Loucy (cell line): Measurements from ENCODE around the gene CLTB.

Experiments used
- H2AFZ ChIP-seq: fragments of 200-600 bp; sonication (generic); 2 replicates; pipeline ENCODE4 v1.6.0; 2016; ENCODE audit warnings: antibody characterized with exemption, mild to moderate bottlenecking, low read length, moderate library complexity
- H3F3A ChIP-seq: fragments of 200-600 bp; 2 replicates; pipeline ENCODE4 v1.6.0; 2016; ENCODE audit warnings: antibody characterized with exemption, low read depth, mild to moderate bottlenecking
- H3K27me3 ChIP-seq: fragments of 200-600 bp; sonication (generic); 2 replicates; pipeline ENCODE4 v1.6.1; 2014; ENCODE audit warnings: low read length, mild to moderate bottlenecking; ENCODE audit not compliant: insufficient read depth, poor library complexity, severe bottlenecking
- H3K36me3 ChIP-seq: fragments of 200-600 bp; sonication (generic); 2 replicates; pipeline ENCODE4 v1.6.1; 2016; ENCODE audit warnings: low read length; ENCODE audit not compliant: insufficient read depth
- H3K4me1 ChIP-seq: fragments of 200-600 bp; sonication (generic); 2 replicates; pipeline ENCODE4 v1.5.1; 2014; ENCODE audit warnings: low read length, mild to moderate bottlenecking; ENCODE audit not compliant: insufficient read depth, poor library complexity, severe bottlenecking
- H3K4me2 ChIP-seq: fragments of 200-600 bp; sonication (generic); 2 replicates; pipeline ENCODE4 v1.6.0; 2014; ENCODE audit warnings: antibody characterized with exemption, low read length, low read depth, mild to moderate bottlenecking; ENCODE audit not compliant: poor library complexity, severe bottlenecking
- H3K4me3 ChIP-seq: fragments of 200-600 bp; sonication (generic); 2 replicates; pipeline ENCODE4 v1.5.1; 2014; ENCODE audit warnings: low read length, mild to moderate bottlenecking, mixed read lengths; ENCODE audit not compliant: poor library complexity, severe bottlenecking
- H3K79me2 ChIP-seq: fragments of 200-600 bp; sonication (generic); 2 replicates; pipeline ENCODE4 v1.6.1; 2014; ENCODE audit warnings: low read length; ENCODE audit not compliant: insufficient read depth
- H3K9ac ChIP-seq: fragments of 200-600 bp; sonication (generic); 2 replicates; pipeline ENCODE4 v1.6.0; 2014; ENCODE audit warnings: mild to moderate bottlenecking, low read depth, low read length, moderate library complexity; ENCODE audit not compliant: poor library complexity, severe bottlenecking
- H3K9me2 ChIP-seq: fragments of 200-600 bp; sonication (generic); replicated peaks from 2 replicates; pipeline ENCODE4 v1.6.1; 2016; ENCODE audit warnings: low read depth, low read length, mixed read lengths
- H3K9me3 ChIP-seq: fragments of 200-600 bp; sonication (generic); 2 replicates; pipeline ENCODE4 v1.6.1; 2014; ENCODE audit warnings: mild to moderate bottlenecking, antibody characterized with exemption, low read length, low read depth; ENCODE audit not compliant: insufficient read depth
- H4K20me1 ChIP-seq: fragments of 200-600 bp; sonication (generic); 2 replicates; pipeline ENCODE4 v1.6.0; 2014; ENCODE audit warnings: antibody characterized with exemption, low read length, mild to moderate bottlenecking; ENCODE audit not compliant: insufficient read depth, poor library complexity, severe bottlenecking
- EZH2phosphoT487 ChIP-seq: fragments of 200-600 bp; IDR thresholded peaks from 2 replicates; pipeline ENCODE4 v1.6.1; 2018; ENCODE audit warnings: antibody characterized with exemption, mild to moderate bottlenecking, moderate library complexity, borderline replicate concordance
- TF ChIP-seq, protein P1 (sequence below): fragments of 200-600 bp; sonication (generic); conservative IDR thresholded peaks from 2 replicates; pipeline ENCODE4 v1.5.1; 2014; ENCODE audit warnings: mild to moderate bottlenecking, antibody characterized with exemption, low read length

The CLTB gene

DNA sequence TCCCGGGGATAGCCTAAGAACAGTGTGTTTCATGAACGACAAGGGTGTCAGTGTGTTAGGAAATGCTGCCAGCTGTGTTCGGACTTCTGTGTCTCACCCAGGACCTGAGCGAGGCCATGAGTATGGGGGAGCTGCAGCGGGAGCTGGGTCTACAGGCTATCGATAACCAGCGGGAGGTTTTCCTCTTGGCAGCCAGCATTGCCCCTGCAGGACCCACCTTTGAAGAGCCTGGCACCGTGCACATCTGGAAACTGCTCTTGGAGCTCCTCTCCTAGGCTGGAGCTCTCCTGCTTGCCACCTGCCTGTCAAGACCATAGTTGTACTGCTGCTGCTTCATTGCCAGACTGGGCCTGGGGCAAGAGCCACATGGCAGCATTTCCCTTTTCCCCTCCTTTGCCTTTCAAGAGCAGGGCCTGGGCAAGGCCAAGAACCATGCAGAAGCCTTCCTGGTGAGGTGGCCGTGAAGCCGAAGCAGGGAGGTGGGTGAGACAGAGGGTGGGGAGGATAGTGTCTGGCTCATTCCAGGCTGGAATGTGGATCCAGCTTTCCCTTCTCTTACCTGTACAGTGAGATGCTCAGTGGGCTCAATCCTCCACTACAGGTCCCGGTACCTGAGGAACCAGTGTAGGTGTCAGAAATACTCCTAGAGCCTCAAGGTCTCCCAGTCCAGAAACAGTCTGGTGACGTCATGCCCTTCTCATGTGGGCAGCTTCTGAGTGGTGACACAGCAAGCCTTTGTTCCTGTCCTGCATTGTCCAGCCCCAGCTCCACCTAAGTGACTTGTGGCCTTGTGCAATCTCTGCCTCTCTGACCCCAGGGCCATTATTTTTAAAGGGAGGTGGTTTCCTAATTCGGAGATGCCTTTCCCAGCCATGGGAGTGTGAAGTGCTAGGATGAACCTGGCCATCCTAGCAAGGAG lies 44.5 kb downstream of the CLTB start:
- TF ChIP-seq EZH2phosphoT487, result no peak
- TF ChIP-seq, protein P1, sequence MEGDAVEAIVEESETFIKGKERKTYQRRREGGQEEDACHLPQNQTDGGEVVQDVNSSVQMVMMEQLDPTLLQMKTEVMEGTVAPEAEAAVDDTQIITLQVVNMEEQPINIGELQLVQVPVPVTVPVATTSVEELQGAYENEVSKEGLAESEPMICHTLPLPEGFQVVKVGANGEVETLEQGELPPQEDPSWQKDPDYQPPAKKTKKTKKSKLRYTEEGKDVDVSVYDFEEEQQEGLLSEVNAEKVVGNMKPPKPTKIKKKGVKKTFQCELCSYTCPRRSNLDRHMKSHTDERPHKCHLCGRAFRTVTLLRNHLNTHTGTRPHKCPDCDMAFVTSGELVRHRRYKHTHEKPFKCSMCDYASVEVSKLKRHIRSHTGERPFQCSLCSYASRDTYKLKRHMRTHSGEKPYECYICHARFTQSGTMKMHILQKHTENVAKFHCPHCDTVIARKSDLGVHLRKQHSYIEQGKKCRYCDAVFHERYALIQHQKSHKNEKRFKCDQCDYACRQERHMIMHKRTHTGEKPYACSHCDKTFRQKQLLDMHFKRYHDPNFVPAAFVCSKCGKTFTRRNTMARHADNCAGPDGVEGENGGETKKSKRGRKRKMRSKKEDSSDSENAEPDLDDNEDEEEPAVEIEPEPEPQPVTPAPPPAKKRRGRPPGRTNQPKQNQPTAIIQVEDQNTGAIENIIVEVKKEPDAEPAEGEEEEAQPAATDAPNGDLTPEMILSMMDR, result no peak
- no peaks in the 10 kb centered on the region for H3K9me2 ChIP-seq
- no peaks in the 10 kb centered on the region for H4K20me1 ChIP-seq
- no peaks in the 10 kb centered on the region for H3K79me2 ChIP-seq
- no peak overlapping the region for H3K4me2 ChIP-seq
- no peak overlapping the region for H3K4me3 ChIP-seq
- H3K27me3 ChIP-seq, result no peaks in the 10 kb centered on the region
- no peaks in the 10 kb centered on the region for H3K9me3 ChIP-seq
- H3K36me3 ChIP-seq, result no peaks in the 10 kb centered on the region
- no peak overlapping the region for H3K9ac ChIP-seq
- H2AFZ ChIP-seq, result no peak overlapping the region
- H3F3A ChIP-seq, result no peaks in the 10 kb centered on the region
- no peaks in the 10 kb centered on the region for H3K4me1 ChIP-seq

DNA sequence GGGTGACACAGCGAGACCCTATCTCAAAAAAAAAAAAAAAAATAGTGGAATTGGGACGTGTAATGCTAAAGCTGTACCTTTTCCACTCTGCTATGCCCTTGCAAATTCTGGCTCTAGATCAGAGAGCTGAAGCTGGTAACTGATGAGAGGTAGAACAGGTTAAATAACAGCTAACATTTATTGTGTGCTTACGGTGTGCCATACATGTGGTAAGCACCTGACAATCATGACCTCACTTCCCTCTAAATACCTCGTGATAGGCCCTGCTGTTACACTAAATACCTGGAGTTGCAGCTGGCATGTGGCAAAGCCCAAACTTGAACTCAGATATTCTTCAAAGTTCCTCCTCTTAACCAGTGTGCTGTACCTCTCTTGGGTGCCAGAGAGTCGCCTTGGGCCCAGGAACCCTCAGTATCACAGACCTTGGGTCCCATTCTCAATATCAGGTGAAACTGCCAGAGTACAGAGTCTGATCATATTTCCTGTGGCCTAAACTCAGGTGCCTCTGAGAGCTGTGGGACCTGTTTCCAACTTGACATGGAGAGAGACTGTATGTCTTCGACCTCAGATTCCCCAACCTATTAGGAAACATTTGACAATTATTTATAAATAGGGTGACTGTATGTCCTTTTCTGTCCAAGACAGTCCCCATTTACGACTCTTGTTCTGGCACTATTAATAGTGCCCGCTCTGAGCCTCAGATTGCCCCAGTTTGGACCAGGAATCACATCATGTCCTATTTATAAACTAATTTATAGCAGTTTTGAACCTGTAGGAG lies 46.2 kb downstream of the CLTB start:
- Histone ChIP-seq H3K9me3 (no peaks in the 10 kb centered on the region), H3K36me3 (no peaks in the 10 kb centered on the region), H4K20me1 (no peaks in the 10 kb centered on the region), H3K4me2 (no peak overlapping the region), H3F3A (no peaks in the 10 kb centered on the region), H3K79me2 (no peaks in the 10 kb centered on the region), H3K4me1 (no peaks in the 10 kb centered on the region), H3K9ac (no peak overlapping the region), H2AFZ (no peak overlapping the region), H3K4me3 (no peak overlapping the region), H3K27me3 (no peaks in the 10 kb centered on the region), H3K9me2 (no peaks in the 10 kb centered on the region)
- TF ChIP-seq, protein P1, result no peak
- no peak for TF ChIP-seq EZH2phosphoT487

DNA sequence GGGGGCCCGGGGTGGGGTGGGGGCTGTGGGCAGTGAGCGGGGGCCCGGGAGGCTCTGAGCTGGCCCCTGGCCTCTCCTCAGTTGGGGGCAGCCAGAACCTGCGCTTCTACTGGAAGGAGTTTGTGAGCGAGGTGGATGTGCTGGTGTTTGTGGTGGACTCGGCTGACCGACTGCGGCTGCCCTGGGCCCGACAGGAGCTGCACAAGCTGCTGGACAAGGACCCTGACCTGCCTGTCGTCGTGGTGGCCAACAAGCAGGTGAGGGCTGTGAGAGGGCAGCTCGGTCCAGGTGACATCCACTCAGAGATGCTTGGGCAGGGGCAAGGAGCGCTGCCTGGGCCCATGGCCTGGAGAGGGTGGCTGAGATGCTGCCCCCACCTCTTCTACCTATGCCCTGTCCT lies 47.6 kb downstream of the CLTB start:
- no peak overlapping the region for H3K4me3 ChIP-seq
- H3K9ac ChIP-seq, result no peak overlapping the region
- TF ChIP-seq, protein P1, result no peak
- no peak for TF ChIP-seq EZH2phosphoT487
- H4K20me1 ChIP-seq, result no peaks in the 10 kb centered on the region
- H3K79me2 ChIP-seq, result no peaks in the 10 kb centered on the region
- no peaks in the 10 kb centered on the region for H3K4me1 ChIP-seq
- H3K4me2 ChIP-seq, result no peak overlapping the region
- no peak overlapping the region for H2AFZ ChIP-seq
- H3K27me3 ChIP-seq, result no peaks in the 10 kb centered on the region
- no peaks in the 10 kb centered on the region for H3K36me3 ChIP-seq
- H3K9me2 ChIP-seq, result no peaks in the 10 kb centered on the region
- no peaks in the 10 kb centered on the region for H3K9me3 ChIP-seq
- H3F3A ChIP-seq, result no peaks in the 10 kb centered on the region
